ENCODE measurements around the gene TMIE.

Gene TMIE, protein sequence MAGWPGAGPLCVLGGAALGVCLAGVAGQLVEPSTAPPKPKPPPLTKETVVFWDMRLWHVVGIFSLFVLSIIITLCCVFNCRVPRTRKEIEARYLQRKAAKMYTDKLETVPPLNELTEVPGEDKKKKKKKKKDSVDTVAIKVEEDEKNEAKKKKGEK

DNA sequence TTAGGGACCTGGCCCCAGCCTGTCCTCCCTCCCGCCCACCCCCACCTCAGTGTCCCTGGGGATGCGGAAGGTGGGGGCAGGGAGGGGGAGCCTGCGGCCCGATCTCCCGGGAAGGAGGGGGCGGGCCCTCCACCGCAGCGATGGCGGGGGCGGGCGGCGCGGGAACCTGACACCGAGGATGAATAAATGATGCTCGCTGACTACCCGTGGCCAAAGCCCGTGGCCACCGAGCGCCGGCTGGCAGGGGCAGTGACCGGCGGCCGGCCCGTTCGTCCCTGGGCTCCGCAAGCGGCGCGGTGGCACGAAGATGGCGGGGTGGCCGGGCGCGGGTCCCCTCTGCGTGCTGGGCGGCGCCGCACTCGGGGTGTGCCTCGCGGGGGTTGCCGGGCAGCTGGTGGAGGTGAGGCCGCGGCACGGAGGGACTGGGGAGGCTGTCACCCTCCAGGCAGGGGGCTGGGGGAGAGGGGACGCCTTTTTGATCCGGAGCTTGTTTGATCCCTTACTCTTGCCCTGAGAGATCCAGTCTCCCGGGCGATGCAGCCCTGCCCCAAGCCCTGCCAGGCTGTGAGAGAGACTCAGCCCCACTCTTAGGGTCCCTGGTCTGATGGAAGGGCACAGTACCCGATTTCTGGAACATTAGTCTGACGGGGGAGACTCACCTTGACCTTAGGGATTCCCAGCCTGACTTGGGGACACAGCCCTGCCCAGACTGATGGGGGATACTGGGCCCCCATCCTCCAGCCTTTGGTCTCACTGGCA lies at the start of gene TMIE:
TSS of gene TMIE (plus strand) at position 212 of the 759 bp plus-strand sequence. CDS start at position 308, 96 bp downstream.
- DNase-seq (ENCODE audit: low read depth), result no peak

- no peak for DNase-seq (ENCODE audit: low read depth)
Measured at GRCh38 chr3:46655271-46655670, 45.9 kb upstream of the TMIE start.

GRCh38 chr3:46656778-46657556 lies 44.2 kb upstream of the TMIE start:
- DNase-seq (ENCODE audit: low read depth), result no peak

DNA sequence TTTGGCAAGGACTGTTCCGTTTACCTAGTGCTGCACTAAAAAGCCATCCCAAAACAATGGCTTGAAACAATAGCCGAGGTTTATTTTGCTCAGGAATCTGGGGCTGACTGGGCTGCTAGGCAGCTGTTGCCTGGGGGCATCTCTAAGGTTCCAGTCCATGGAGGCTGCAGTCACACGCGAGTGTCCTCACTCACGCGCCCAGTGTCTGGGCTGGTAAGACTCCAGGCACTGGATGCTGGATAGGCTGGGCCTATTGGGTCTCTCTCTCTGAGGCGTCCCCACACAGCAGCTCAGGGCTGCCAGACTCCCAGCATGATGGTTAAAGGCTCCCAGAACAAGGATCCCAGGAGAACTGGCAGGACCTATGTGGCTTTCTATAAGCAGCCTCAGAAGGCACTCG lies 41.9 kb upstream of the TMIE start:
- DNase-seq (ENCODE audit: low read depth), result no peak

- DNase-seq (ENCODE audit: low read depth), result no peak
Measured at GRCh38 chr3:46660003-46660402, 41.2 kb upstream of the TMIE start.

GRCh38 chr3:46660543-46661523 lies 40.4 kb upstream of the TMIE start:
- no peak for DNase-seq (ENCODE audit: low read depth)

DNA sequence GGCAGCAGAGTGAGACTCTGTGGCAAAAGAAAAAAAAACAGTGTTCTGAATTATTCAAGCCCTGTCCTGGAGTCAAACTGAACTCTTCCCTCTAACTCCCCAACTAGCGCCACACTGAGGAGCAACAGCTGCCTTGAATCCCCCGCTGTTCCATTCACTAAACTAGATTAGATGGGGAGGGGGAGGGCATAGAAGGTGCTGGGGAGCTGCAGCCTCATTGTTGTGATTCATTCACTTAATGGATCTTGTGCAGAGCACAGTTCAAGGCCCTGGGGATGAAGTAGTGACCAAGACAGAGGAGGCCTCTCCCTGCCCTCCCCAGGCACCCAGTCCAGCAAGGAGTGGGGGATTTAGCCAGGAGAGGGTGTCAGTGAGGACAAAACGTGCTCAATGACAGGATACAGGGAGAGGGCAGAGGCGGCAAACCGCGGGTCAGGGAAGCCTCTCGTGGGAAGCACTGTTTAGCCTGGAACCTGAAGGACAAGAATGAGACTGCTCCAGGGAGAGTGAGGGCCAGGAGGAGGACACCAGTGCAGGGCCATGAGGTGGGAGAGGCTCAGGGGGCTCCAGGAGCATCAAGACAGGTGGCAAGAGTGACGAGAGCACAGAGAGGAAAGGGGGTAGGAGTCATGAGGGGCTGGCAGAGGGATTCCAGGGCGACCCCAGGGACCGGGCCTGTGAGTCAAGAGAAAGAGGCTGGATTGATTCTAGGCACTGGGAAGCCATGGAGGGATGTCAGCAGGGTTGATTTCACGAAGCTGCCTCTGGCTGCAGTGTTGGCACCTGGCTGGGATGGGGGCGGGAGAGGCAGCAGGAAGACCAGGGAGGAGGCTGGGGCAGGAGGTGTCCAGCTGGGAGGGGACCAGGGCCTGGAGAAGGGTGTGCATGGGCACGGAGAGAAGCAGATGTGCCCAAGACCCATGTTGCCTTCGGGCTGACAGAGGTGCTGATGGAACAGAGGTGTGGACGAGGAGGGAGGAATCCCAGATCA lies 39.1 kb upstream of the TMIE start:
- DNase-seq (ENCODE audit: low read depth), result no peak

DNA sequence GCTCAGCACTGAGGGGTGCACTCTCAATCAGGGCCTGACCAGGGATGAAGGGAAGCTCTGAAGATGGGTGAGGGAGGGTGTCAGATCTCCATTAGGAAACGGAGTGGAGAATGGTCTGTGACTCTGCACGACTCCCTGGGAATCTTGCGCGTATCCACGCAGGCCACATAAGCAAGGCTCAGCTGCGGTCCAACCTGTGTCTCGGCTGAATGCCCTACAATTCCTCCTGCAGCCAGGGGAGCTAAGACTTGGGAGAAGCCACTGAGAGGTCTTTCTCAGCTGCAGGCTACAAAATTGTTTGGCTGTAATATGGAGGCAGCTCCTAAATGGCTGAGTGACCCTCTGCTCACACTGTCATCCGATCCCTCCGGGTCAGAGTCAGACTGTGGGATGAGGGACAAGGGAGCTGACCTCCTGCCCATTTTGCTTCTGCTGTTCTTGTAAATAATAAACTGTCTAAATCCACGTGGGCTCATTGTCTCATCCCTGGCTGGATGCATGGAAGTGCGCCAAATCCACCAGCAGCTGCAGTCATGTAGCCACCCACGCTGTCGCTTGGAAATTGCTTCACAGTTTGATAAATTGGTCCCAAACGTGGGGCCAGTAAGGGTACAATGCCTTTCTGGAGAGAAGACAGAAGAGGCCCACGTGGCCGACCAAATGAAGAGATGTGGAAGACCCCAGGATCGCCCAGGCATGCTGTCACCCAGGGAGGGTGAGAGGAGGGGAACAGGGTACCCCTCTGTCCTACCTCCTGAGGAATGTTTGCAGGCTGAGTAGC lies 38.2 kb upstream of the TMIE start:
- no peak for DNase-seq (ENCODE audit: low read depth)

GRCh38 chr3:46663591-46664135 lies 37.5 kb upstream of the TMIE start:
- DNase-seq (ENCODE audit: low read depth), result no peak

DNA sequence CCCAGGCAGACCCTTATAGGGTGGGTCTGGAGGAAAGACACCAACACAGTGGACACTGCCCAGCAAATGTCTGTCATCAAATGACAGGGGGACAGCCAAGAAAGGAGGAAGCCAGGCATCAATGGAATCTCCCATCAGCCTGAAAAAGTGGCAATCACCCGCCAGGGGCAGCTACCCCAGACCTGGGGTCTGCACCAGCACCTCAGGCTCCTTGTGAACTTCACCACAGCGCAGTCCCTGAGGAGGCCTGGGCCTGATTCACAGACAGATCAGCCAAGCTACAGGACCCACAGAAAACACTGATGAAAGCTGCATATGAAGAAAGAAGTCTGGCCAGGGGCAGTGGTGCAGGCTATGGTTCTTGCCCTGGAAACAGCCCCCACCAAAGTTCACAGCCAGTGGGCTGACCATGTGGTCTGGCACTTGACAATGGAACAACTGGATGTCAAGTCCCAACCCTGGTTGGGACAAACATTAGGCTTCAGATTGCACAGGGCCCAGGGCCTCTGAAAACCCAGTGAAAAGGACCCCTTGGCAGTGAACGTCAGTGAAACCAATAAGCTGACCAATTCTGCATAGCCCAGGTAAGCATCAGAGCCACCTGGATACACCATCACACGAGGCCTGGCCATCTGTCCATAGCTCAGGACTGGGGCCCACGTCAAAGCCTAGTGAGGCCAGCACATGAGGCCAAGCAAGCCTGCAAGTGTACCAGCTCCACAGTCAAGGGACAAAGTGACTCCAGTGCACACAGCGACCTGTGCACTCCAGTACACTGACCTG lies 36.8 kb upstream of the TMIE start:
- no peak for DNase-seq (ENCODE audit: low read depth)

GRCh38 chr3:46664971-46665762 lies 36.0 kb upstream of the TMIE start:
- no peak for DNase-seq (ENCODE audit: low read depth)

- no peak for DNase-seq (ENCODE audit: low read depth)
Measured at GRCh38 chr3:46665763-46666452, 35.3 kb upstream of the TMIE start.

- DNase-seq (ENCODE audit: low read depth), result no peak
Measured at GRCh38 chr3:46666453-46666845, 34.7 kb upstream of the TMIE start.

DNA sequence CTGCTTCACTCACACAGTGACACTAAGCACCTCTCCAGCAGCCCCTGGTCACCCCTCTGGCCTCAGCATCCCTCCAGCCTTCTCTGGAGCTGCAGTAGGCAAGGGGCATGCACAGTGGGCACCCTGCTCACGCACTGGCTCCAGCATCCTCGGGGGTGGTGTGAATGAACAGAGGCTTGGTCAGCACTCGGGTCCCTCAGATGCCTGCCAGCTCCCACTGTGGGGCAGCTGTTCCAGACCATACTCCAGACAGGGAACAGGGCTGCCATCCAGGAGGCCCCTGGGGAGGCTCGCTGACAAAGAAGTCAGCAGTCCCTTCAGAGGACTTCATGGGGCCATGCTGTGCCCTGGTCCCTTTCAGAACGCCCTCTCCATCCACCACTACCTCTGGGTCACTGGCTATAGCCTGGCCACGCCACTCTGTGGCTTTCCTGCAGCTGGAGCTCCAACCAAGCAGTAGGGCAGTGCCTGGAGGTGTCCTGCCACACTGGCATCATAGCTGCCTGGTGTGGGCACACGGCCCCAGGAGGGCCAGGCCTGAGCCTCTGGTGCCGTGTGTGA lies 34.1 kb upstream of the TMIE start:
- DNase-seq (ENCODE audit: low read depth), result no peak

- no peak for DNase-seq (ENCODE audit: low read depth)
Measured at GRCh38 chr3:46667657-46668056, 33.5 kb upstream of the TMIE start.

- DNase-seq (ENCODE audit: low read depth), result no peak
Measured at GRCh38 chr3:46668116-46668515, 33.1 kb upstream of the TMIE start.

DNA sequence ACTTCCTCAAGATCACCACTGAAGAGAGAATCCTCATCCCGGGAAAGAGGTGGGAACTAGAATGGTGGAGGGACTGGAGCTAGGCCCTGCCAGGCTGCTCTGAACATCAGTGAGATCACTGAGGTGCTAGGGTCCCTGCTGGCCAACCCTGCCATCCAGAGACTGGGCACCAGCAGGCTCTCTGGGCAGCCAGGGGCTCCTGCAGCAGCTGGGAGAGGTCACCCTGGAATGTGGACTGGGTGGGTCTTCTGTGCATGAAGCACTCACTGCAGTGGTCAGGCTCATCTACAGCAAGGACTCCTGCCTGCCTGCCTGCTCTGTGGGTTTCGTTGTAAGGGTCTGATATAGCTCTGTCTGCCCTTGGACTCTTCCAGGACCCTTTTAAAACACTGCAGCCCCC lies 32.6 kb upstream of the TMIE start:
- no peak for DNase-seq (ENCODE audit: low read depth)
